ENCODE data around the gene BCL2.

Gene BCL2

DNA sequence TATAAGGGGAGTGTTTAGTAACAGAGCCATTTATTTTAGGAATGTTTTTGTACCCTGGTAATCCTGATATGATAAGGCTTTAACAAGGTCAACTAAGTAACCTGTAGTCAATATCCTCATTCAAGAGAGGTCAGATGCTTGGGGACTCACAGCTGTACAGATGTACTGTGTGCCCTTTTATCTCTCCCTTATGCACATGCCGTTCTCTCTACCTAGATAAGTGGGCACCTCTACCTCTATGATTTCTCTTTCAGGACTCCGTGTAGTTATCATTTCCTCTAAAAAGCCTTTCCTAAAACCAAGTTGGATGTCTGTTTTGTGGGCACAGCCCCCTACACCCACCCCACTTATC lies 132.4 kb downstream of the BCL2 start:
- H3K4me1 ChIP-seq (ENCODE audit: control insufficient read depth, insufficient read depth, low read length), result peaks cover 29% of the 10 kb centered on the region
- H3K9ac ChIP-seq (ENCODE audit: low read length), result no peak overlapping the region
- no peak overlapping the region for H3K27ac ChIP-seq (ENCODE audit: low read depth, low read length)
- H3K36me3 ChIP-seq (ENCODE audit: control insufficient read depth, insufficient read depth, low read length), result no peaks in the 10 kb centered on the region
- H3K27me3 ChIP-seq (ENCODE audit: control insufficient read depth, insufficient read depth, low read length), result no peaks in the 10 kb centered on the region
- no peak overlapping the region for H3K4me3 ChIP-seq (ENCODE audit: low read length)

DNA sequence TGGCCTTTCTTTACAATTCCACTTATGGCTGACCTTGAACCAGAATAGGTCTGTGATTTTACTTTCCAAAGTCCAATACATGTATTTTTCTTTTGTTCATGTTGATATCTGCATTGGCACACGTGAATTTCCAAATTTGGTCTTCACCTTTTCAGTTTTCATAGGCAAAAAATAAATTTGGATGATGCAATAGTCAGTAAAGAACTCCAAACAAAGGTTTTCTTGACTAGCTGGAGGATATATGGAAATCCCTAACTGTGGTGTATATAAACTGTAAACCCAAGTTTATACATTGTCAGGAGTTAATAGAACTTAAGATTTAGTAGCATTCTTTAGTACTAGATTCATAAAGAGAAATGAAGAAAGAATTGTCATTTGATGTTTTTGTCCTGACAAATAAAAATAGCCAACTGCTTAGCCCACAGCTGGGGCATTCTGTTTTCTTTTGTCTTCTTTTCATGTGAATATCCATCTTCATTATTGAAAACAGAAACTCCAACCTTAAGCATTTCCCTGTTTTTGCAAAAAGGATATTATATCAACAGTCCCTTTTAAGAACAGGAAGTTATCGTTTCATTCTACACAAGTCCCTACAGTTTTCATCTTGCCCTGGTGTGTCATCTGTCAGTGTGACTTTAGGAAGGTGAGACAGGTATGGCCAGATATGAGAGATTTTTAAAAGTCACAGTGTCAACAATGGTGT lies 132.9 kb downstream of the BCL2 start:
- Histone ChIP-seq H3K36me3 (ENCODE audit: control insufficient read depth, insufficient read depth, low read length) (no peaks in the 10 kb centered on the region), H3K4me1 (ENCODE audit: control insufficient read depth, insufficient read depth, low read length) (peaks cover 34% of the 10 kb centered on the region), H3K4me3 (ENCODE audit: low read length) (no peak overlapping the region), H3K9ac (ENCODE audit: low read length) (no peak overlapping the region), H3K27me3 (ENCODE audit: control insufficient read depth, insufficient read depth, low read length) (no peaks in the 10 kb centered on the region), H3K27ac (ENCODE audit: low read depth, low read length) (no peak overlapping the region)

GRCh38 chr18:63185984-63186383 lies 133.6 kb downstream of the BCL2 start:
- Histone ChIP-seq H3K27me3 (ENCODE audit: control insufficient read depth, insufficient read depth, low read length) (no peaks in the 10 kb centered on the region), H3K4me3 (ENCODE audit: low read length) (no peak overlapping the region), H3K4me1 (ENCODE audit: control insufficient read depth, insufficient read depth, low read length) (peaks cover 36% of the 10 kb centered on the region), H3K9ac (ENCODE audit: low read length) (no peak overlapping the region), H3K27ac (ENCODE audit: low read depth, low read length) (no peak overlapping the region), H3K36me3 (ENCODE audit: control insufficient read depth, insufficient read depth, low read length) (no peaks in the 10 kb centered on the region)

- no peak overlapping the region for H3K27ac ChIP-seq (ENCODE audit: low read depth, low read length)
- H3K27me3 ChIP-seq (ENCODE audit: control insufficient read depth, insufficient read depth, low read length), result no peaks in the 10 kb centered on the region
- peaks cover 36% of the 10 kb centered on the region for H3K4me1 ChIP-seq (ENCODE audit: control insufficient read depth, insufficient read depth, low read length)
Observed at GRCh38 chr18:63183952-63184770, 135.4 kb downstream of the BCL2 start.

DNA sequence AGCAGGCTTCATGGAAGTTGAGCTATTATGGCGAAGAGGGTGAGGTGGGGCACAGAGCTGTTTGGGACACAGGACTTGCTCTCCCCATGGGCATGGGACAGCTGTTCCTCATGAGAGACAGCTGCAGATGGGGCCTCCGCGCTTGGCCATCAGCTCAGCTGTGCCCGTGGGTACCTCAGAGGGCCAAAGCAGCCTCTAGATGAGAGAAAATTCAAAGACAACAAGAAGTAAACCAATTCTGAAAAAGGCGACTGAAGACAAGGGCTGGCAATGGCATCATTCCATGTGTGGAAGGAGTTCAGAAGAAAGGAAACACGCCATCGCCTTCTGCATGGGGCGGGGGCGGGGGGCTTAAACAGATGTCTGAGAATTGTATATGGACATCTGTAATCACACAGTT lies 136.2 kb downstream of the BCL2 start:
- Histone ChIP-seq H3K27ac (ENCODE audit: low read depth, low read length) (no peak overlapping the region), H3K27me3 (ENCODE audit: control insufficient read depth, insufficient read depth, low read length) (no peaks in the 10 kb centered on the region), H3K4me1 (ENCODE audit: control insufficient read depth, insufficient read depth, low read length) (peaks cover 38% of the 10 kb centered on the region), H3K9ac (ENCODE audit: low read length) (no peak overlapping the region), H3K36me3 (ENCODE audit: control insufficient read depth, insufficient read depth, low read length) (no peaks in the 10 kb centered on the region), H3K4me3 (ENCODE audit: low read length) (no peak overlapping the region)

More at GRCh38 chr18:63183952-63184770, 135.4 kb downstream of the BCL2 start:
- Histone ChIP-seq H3K36me3 (ENCODE audit: control insufficient read depth, insufficient read depth, low read length) (no peaks in the 10 kb centered on the region), H3K9ac (ENCODE audit: low read length) (no peak overlapping the region), H3K4me3 (ENCODE audit: low read length) (no peak overlapping the region)

- Histone ChIP-seq H3K27me3 (ENCODE audit: control insufficient read depth, insufficient read depth, low read length) (no peaks in the 10 kb centered on the region), H3K36me3 (ENCODE audit: control insufficient read depth, insufficient read depth, low read length) (no peaks in the 10 kb centered on the region), H3K9ac (ENCODE audit: low read length) (no peak overlapping the region), H3K4me3 (ENCODE audit: low read length) (no peak overlapping the region), H3K27ac (ENCODE audit: low read depth, low read length) (no peak overlapping the region), H3K4me1 (ENCODE audit: control insufficient read depth, insufficient read depth, low read length) (peaks cover 37% of the 10 kb centered on the region)
Observed at GRCh38 chr18:63182861-63183260, 136.7 kb downstream of the BCL2 start.

DNA sequence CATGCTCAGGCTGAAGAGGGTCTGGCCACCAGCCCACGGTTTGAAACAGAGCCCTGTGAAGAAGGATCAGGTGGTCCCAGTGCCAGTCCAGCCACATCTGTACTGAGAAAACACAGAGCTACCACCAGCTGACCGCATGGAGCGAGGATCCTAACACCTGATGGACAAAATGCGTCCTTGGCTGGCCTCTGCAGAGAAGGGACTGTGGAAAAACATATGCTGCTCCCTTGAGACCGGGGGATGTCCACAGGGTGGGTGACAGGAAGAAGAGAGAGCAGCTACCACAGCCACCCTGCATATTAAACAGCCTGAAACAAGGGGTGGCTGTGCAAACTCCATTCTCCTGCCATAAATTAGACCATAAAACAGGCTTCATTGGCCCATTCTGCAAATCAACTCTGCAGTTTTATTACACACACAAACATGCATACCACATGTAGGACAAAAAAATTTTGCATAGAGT lies 137.2 kb downstream of the BCL2 start:
- H3K9ac ChIP-seq (ENCODE audit: low read length), result no peak overlapping the region
- peaks cover 37% of the 10 kb centered on the region for H3K4me1 ChIP-seq (ENCODE audit: control insufficient read depth, insufficient read depth, low read length)
- peak overlapping the region; percentile 27 for H3K27ac ChIP-seq (ENCODE audit: low read depth, low read length)
- H3K36me3 ChIP-seq (ENCODE audit: control insufficient read depth, insufficient read depth, low read length), result no peaks in the 10 kb centered on the region
- peak overlapping the region; percentile 23 for H3K4me3 ChIP-seq (ENCODE audit: low read length)
- no peaks in the 10 kb centered on the region for H3K27me3 ChIP-seq (ENCODE audit: control insufficient read depth, insufficient read depth, low read length)

DNA sequence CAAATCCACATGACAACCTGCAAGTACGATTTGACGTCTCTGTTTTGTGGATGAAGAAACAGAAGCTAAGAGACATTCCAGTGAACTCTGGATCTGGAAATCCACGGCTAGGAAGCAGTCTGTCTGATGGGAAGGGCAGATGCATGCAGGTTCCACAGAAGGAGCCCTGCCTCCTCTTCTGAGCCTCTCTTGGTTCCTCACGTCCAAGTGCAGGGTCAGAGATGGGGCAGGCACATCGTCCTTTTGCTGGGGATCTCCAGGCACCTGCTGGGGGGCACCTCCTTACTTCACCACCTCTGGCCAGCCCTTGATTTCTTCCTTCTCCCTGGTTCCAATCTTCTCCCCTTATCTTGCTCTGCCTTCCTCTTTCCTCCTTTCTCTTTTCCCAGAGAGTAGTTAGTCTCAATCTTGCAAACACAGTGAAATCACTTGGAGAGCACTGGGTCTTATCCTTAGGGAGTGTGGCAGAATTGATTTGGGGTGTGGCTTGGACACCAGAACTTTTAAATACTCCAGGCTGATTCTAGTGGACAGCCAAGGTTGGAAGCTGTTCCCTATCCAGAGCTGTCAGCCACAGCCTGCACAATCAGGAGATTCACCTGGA lies 137.8 kb downstream of the BCL2 start:
- H3K36me3 ChIP-seq (ENCODE audit: control insufficient read depth, insufficient read depth, low read length), result no peaks in the 10 kb centered on the region
- H3K9ac ChIP-seq (ENCODE audit: low read length), result no peak overlapping the region
- peaks cover 34% of the 10 kb centered on the region for H3K4me1 ChIP-seq (ENCODE audit: control insufficient read depth, insufficient read depth, low read length)
- peak overlapping the region; percentile 27 for H3K27ac ChIP-seq (ENCODE audit: low read depth, low read length)
- H3K4me3 ChIP-seq (ENCODE audit: low read length), result peak overlapping the region; percentile 23
- no peaks in the 10 kb centered on the region for H3K27me3 ChIP-seq (ENCODE audit: control insufficient read depth, insufficient read depth, low read length)

- H3K36me3 ChIP-seq (ENCODE audit: control insufficient read depth, insufficient read depth, low read length), result no peaks in the 10 kb centered on the region
- H3K4me3 ChIP-seq (ENCODE audit: low read length), result no peak overlapping the region
- H3K4me1 ChIP-seq (ENCODE audit: control insufficient read depth, insufficient read depth, low read length), result peaks cover 28% of the 10 kb centered on the region
- H3K9ac ChIP-seq (ENCODE audit: low read length), result no peak overlapping the region
- H3K27ac ChIP-seq (ENCODE audit: low read depth, low read length), result no peak overlapping the region
- no peaks in the 10 kb centered on the region for H3K27me3 ChIP-seq (ENCODE audit: control insufficient read depth, insufficient read depth, low read length)
Observed at GRCh38 chr18:63180971-63181376, 138.6 kb downstream of the BCL2 start.

GRCh38 chr18:63180321-63180720 lies 139.2 kb downstream of the BCL2 start:
- Histone ChIP-seq H3K27ac (ENCODE audit: low read depth, low read length) (no peak overlapping the region), H3K4me3 (ENCODE audit: low read length) (no peak overlapping the region), H3K36me3 (ENCODE audit: control insufficient read depth, insufficient read depth, low read length) (no peaks in the 10 kb centered on the region), H3K4me1 (ENCODE audit: control insufficient read depth, insufficient read depth, low read length) (peaks cover 23% of the 10 kb centered on the region), H3K27me3 (ENCODE audit: control insufficient read depth, insufficient read depth, low read length) (no peaks in the 10 kb centered on the region), H3K9ac (ENCODE audit: low read length) (no peak overlapping the region)

GRCh38 chr18:63179422-63179821 lies 140.1 kb downstream of the BCL2 start:
- H3K27me3 ChIP-seq (ENCODE audit: control insufficient read depth, insufficient read depth, low read length), result no peaks in the 10 kb centered on the region
- no peaks in the 10 kb centered on the region for H3K36me3 ChIP-seq (ENCODE audit: control insufficient read depth, insufficient read depth, low read length)
- no peak overlapping the region for H3K4me3 ChIP-seq (ENCODE audit: low read length)
- H3K27ac ChIP-seq (ENCODE audit: low read depth, low read length), result no peak overlapping the region
- no peak overlapping the region for H3K9ac ChIP-seq (ENCODE audit: low read length)
- H3K4me1 ChIP-seq (ENCODE audit: control insufficient read depth, insufficient read depth, low read length), result peaks cover 23% of the 10 kb centered on the region

GRCh38 chr18:63178971-63179370 lies 140.6 kb downstream of the BCL2 start:
- no peaks in the 10 kb centered on the region for H3K27me3 ChIP-seq (ENCODE audit: control insufficient read depth, insufficient read depth, low read length)
- peaks cover 23% of the 10 kb centered on the region for H3K4me1 ChIP-seq (ENCODE audit: control insufficient read depth, insufficient read depth, low read length)
- H3K9ac ChIP-seq (ENCODE audit: low read length), result no peak overlapping the region
- H3K27ac ChIP-seq (ENCODE audit: low read depth, low read length), result no peak overlapping the region
- H3K36me3 ChIP-seq (ENCODE audit: control insufficient read depth, insufficient read depth, low read length), result no peaks in the 10 kb centered on the region
- no peak overlapping the region for H3K4me3 ChIP-seq (ENCODE audit: low read length)

Measured in rectal smooth muscle tissue (tissue), 1 donor.